Esophagus (tissue), 2 donors: ENCODE data around the gene UPF3A. TPM values are rescaled to one million over a fixed set of nuclear protein-coding genes. Genes with fewer than 3 reads are reported as not detected.
A peak's percentile ranks its signal among the peaks of the same experiment; 100 is the strongest.

Experiments
- H3K27ac ChIP-seq, 2 donors: one replicate each; pipeline ENCODE4 v1.5.1; 2013; ENCODE audit warnings: low read depth in 2 of 2, mild to moderate bottlenecking in 2 of 2, inconsistent platforms in 1 of 2, low read length in 1 of 2, moderate library complexity in 1 of 2
- H3K27me3 ChIP-seq, 2 donors: one replicate each; pipeline ENCODE4 v1.6.1; 2013; ENCODE audit warnings: low read length in 2 of 2, control low read depth in 1 of 2, mild to moderate bottlenecking in 1 of 2; ENCODE audit not compliant: insufficient read depth in 2 of 2, control insufficient read depth in 1 of 2
- H3K36me3 ChIP-seq, 2 donors: one replicate each; pipeline ENCODE4 v1.6.1; 2013; ENCODE audit warnings: low read length in 1 of 2; ENCODE audit not compliant: control insufficient read depth in 2 of 2, insufficient read depth in 2 of 2
- H3K4me1 ChIP-seq, 2 donors: one replicate each; pipeline ENCODE4 v1.6.1; 2013; ENCODE audit warnings: low read length in 1 of 2; ENCODE audit not compliant: control insufficient read depth in 2 of 2, insufficient read depth in 2 of 2
- H3K4me3 ChIP-seq, 2 donors: one replicate each; pipeline ENCODE4 v1.5.1; 2013; ENCODE audit warnings: low read length in 2 of 2, mild to moderate bottlenecking in 2 of 2, low read depth in 1 of 2, moderate library complexity in 1 of 2
- H3K9me3 ChIP-seq, 2 donors: one replicate each; pipeline ENCODE4 v1.6.1; 2013; ENCODE audit warnings: mild to moderate bottlenecking in 2 of 2, low read depth in 1 of 2, low read length in 1 of 2, moderate library complexity in 1 of 2; ENCODE audit not compliant: control insufficient read depth in 2 of 2, insufficient read depth in 1 of 2
- WGBS, 2 donors: extraction: QIAGEN DNeasy Blood & Tissue Kit; methylation state at CpG; one replicate each; pipeline ENCODE4 v1.1.7; 2013; 5-methylcytosine and 5-hydroxymethylcytosine counted together
- polyA plus RNA-seq, 2 donors: library from polyadenylated mRNA; stranded (reverse); fragments of 200-250 nt; gene quantifications; one replicate each; pipeline ENCODE4 v1.2.3, GENCODE V29; 2013
- donor health status: healthy with polysubstance abuse.
- donor health status: Bipolar disorder and iron deficiency.

The UPF3A gene, protein sequence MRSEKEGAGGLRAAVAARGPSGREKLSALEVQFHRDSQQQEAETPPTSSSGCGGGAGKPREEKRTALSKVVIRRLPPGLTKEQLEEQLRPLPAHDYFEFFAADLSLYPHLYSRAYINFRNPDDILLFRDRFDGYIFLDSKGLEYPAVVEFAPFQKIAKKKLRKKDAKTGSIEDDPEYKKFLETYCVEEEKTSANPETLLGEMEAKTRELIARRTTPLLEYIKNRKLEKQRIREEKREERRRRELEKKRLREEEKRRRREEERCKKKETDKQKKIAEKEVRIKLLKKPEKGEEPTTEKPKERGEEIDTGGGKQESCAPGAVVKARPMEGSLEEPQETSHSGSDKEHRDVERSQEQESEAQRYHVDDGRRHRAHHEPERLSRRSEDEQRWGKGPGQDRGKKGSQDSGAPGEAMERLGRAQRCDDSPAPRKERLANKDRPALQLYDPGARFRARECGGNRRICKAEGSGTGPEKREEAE
- polyA plus RNA-seq: 10 to 100 TPM; 32.1 to 43.1 TPM

DNA sequence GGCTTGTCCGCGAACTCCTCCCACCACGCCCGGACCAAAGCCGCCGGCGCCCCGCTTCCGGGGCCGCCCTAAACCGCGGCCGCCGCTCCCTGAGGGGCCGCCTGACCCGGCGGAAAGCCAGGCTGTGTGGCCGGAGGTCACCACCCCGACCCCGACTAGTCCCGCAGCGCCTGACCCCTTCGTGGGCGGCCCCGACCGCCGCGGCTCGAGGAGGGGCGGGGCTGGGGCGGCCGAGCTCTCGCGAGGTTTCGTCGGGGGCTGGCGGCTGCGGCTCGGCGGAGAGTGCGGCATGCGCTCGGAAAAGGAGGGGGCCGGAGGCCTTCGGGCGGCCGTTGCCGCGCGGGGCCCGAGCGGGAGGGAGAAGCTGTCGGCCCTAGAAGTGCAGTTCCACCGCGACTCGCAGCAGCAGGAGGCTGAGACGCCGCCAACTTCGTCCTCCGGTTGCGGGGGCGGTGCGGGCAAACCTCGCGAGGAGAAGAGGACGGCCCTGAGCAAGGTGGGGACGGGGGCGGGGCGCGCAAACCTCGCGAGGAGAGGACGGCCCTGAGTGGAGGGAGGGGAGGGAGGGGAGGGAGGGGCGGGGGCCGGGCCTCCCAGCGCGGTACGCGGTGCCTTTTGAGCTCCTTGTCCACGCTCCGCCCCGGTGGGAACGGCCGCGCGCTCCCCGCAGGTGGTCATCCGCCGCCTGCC is at the start of gene UPF3A:
Gene UPF3A, plus strand, starts transcription at position 251 of the 690 bp plus-strand sequence. Its CDS starts 39 bp downstream, at position 290.
- Histone ChIP-seq H3K36me3 (peaks cover 0 to 2% of the 10 kb centered on the region in 2 donors), H3K27me3 (no peaks in the 10 kb centered on the region), H3K9me3 (no peaks in the 10 kb centered on the region), H3K4me3 (peak within 1 kb of the TSS; percentile 73 to 76), H3K4me1 (no peaks in the 10 kb centered on the region), H3K27ac (peak within 1 kb of the TSS; percentile 92 to 99)
- WGBS, 2 donors: 1% methylated on average over 51 to 87 of the region's 89 CpGs

DNA sequence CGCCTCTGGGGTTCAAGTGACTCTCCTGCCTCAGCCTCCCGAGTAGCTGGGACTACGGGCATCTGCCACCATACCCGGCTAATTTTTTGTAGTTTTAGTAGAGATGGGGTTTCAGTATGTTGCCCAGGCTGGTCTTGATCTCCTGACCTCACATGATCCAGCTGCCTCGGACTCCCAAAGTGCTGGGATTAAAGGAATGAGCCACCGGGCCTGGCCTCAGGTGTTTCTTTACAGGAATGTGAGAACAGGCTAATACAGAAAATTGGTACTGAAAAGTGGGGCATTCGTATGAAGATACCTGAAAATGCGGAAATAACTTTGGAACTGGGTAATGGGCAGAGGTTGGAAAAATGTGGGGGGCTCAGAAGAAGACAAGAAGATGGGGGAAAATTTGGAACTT is 49.5 kb upstream of the UPF3A start:
- H3K27ac ChIP-seq: no peak overlapping the region
- WGBS, 2 donors: 78 to 87% methylated on average over 8 of the region's 8 CpGs
- no peaks in the 10 kb centered on the region for H3K36me3 ChIP-seq
- no peak overlapping the region for H3K4me3 ChIP-seq
- H3K4me1 ChIP-seq: no peaks in the 10 kb centered on the region
- H3K27me3 ChIP-seq: no peaks in the 10 kb centered on the region
- no peaks in the 10 kb centered on the region for H3K9me3 ChIP-seq

DNA sequence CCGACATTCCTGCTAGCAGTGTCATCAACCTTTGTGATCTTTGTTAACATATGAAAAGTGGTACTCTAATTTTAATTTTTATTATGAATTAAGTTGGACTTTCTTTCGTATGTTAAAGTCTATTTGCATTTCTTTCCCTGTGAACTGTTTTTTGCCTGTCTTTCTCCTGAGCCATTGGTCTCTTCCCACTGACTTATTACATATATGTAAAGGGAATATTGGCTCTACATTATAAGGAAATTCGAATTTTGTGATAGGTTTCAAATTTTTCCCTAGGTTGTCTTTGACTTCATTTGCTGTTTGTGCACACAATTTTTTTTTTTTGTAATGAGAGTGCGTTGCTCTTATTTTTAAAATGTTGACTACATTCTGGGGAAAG is 47.1 kb upstream of the UPF3A start:
- Histone ChIP-seq H3K27me3 (no peaks in the 10 kb centered on the region), H3K4me3 (peak overlapping the region; percentile 82 to 95), H3K9me3 (no peaks in the 10 kb centered on the region), H3K4me1 (no peaks in the 10 kb centered on the region), H3K36me3 (peaks cover 3 to 8% of the 10 kb centered on the region in 2 donors), H3K27ac (peak overlapping the region; percentile 85 to 86)
- WGBS, 2 donors: 65 to 69% methylated on average over 4 of the region's 4 CpGs

DNA sequence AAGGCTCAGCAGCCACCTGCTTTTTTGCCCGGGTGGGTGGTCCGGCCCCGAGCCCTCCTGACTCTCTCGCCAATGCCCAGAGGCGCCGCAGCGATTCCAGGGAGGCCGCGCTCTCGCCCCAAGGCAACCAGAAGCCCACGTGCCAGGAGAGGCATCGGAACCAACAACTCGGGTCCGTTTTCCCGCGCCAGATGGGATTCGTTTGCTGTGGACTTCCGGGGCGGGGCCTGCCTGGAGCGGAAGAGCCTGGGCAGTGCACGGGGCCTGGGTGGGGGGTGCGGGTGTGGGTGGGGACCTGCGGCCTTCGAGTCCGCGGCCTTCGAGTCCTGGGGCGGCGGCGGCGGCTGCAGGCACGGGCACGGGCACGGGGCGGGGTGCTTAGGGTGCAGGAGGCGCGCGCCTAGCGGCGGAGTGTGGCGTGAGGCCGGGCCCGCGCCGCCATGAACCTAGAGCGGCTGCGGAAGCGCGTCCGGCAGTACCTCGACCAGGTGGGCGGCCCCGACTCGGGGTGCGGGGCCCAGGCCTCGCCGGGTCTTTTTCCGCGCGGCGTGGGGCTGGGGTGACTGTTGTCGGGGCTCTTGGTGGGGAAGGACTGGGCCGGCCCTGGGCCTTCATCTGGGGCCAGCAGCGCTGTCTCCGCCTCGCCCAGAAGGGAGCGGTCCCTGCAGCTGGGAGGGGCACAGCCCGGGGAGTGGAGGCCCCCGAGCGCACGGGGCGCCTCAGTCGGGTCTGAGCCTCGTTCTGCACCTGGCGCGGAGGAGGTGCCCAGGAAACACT is 46.6 kb upstream of the UPF3A start, which contains the start of gene CDC16:
Gene CDC16, plus strand, starts transcription at position 253 of the 777 bp plus-strand sequence. Its CDS starts 188 bp downstream, at position 441.
- H3K36me3 ChIP-seq: peaks cover 3 to 10% of the 10 kb centered on the region in 2 donors
- no peaks in the 10 kb centered on the region for H3K27me3 ChIP-seq
- no peaks in the 10 kb centered on the region for H3K9me3 ChIP-seq
- peak within 1 kb of the TSS; percentile 82 to 95 for H3K4me3 ChIP-seq
- no peaks in the 10 kb centered on the region for H3K4me1 ChIP-seq
- peak within 1 kb of the TSS; percentile 85 to 86 for H3K27ac ChIP-seq
- WGBS, 2 donors: 1% methylated on average over 60 to 76 of the region's 76 CpGs

DNA sequence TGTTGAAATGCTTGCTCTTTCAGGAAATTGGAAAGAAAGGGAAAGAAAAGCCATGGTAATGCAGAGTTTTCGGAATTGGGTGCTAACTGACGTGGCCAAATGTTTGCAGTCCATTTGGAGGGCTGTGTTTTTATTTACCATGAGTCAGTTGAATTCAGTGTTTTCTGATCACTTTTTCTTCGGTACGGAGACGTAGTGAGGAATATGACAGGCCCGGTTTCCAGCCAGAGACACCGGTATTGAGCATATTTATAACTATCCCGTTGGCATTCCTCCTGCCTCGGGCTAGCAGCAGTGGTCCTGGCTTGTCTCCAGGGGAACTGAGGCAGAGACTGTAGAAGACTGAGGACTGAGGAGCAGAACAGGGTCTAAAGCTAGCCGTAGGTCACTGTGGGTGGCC is 45.7 kb upstream of the UPF3A start:
- peaks cover 3 to 10% of the 10 kb centered on the region in 2 donors for H3K36me3 ChIP-seq
- H3K27ac ChIP-seq: no peak overlapping the region
- no peaks in the 10 kb centered on the region for H3K9me3 ChIP-seq
- H3K4me1 ChIP-seq: no peaks in the 10 kb centered on the region
- H3K27me3 ChIP-seq: no peaks in the 10 kb centered on the region
- H3K4me3 ChIP-seq: peak overlapping the region; percentile 24 to 82
- 11% methylated on average over 10 of the region's 10 CpGs for WGBS, 2 donors

DNA sequence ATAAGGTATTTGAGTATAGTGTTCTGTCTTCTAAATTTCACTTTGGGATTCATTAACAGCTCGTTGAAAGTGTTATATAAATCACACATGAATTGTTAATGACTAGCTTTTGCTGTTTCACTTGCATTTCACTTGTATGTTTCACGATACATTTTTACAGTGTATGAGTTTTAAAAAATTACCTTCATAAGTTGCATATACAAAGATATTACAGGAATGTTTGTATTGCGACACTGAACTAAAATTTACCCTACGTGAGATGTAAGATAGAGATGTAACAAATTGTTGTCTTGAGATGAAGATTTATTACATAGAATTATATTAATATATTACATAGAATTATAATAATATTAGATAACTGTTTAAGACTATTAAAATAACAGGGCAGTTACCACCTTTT is 45.2 kb upstream of the UPF3A start:
- Histone ChIP-seq H3K27ac (no peak overlapping the region), H3K36me3 (peaks cover 5 to 10% of the 10 kb centered on the region in 2 donors), H3K9me3 (no peaks in the 10 kb centered on the region), H3K4me1 (no peaks in the 10 kb centered on the region), H3K4me3 (peak overlapping the region in 1 of 2 donors; percentile 82), H3K27me3 (no peaks in the 10 kb centered on the region)
- WGBS, 2 donors: 65 to 69% methylated on average over 4 of the region's 4 CpGs

DNA sequence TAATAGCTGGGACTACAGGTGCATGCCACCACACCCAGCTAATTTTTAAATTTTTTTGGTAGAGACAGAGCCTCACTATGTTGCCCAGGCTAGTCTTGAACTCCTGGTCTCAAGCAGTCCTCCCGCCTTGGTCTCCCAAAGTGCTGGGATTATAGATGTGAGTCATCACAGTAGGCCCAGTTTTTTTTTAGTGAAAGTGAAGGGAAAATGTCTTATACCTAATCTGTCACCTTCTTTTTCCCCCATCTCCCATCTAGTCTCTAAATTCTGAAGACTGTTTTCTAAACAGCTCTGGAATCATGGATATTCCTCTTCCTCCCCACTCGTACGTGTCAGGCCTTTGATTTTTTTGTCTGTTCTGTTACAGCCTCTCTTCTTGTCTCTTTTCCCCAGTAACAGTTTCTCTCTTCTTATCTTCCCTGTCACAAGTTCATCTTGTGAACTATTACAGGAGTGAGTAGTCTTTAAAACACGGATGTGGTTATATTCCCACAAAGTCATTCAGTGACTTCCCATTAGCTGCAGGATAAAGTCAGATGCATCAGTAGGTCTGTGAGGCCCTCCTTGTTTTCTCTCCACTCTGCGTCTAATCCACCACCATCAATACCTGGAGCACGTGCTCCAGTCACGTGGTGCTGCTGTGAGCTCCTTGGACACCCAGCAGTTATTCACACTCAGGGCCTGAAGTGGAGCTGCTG is 43.8 kb upstream of the UPF3A start:
- 87 to 93% methylated on average over 7 of the region's 7 CpGs for WGBS, 2 donors
- Histone ChIP-seq H3K9me3 (no peaks in the 10 kb centered on the region), H3K4me3 (no peak overlapping the region), H3K27ac (no peak overlapping the region), H3K4me1 (no peaks in the 10 kb centered on the region), H3K27me3 (no peaks in the 10 kb centered on the region), H3K36me3 (peaks cover 8 to 14% of the 10 kb centered on the region in 2 donors)

DNA sequence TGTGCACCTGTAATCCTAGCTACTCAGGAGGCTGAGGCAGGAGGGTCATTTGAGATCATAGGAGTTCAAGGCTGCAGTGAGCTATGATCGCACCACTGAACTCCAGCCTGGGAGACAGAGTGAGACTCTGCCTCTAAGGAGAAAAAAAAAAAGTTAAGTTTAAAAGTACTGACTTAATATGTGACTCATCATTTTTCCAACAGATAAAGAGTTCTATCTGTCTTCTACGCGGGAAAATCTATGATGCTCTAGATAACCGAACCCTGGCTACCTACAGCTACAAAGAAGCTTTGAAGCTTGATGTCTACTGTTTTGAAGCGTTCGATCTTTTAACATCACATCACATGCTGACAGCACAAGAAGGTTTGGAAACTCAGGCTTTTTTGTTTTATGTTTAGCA is 39.5 kb upstream of the UPF3A start:
- Histone ChIP-seq H3K4me3 (no peak overlapping the region), H3K27me3 (no peaks in the 10 kb centered on the region), H3K27ac (no peak overlapping the region), H3K9me3 (no peaks in the 10 kb centered on the region), H3K4me1 (no peaks in the 10 kb centered on the region), H3K36me3 (peaks cover 13 to 24% of the 10 kb centered on the region in 2 donors)
- WGBS, 2 donors: 88 to 93% methylated on average over 6 of the region's 6 CpGs

DNA sequence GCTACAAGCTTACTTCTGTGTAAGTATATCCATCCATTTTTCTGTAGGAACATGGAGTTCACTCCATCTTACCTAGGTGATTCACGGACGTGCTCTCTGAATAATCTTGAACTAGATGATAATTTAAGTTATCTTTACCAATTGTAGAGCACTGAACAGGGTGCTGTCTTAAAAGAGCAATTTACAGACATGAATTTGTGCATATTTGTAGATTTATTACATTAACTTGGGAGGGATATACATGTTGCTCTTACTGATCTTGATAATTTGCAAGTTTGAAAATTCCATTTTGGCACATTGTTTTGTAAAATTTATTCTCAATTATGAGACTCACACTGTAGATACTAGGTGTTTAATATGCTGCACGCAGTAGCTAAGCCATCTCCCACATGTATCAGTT is 37.4 kb upstream of the UPF3A start:
- Histone ChIP-seq H3K27ac (no peak overlapping the region), H3K9me3 (no peaks in the 10 kb centered on the region), H3K4me3 (no peak overlapping the region), H3K27me3 (no peaks in the 10 kb centered on the region), H3K36me3 (peaks cover 11 to 18% of the 10 kb centered on the region in 2 donors), H3K4me1 (no peaks in the 10 kb centered on the region)
- 92 to 93% methylated on average over 3 of the region's 3 CpGs for WGBS, 2 donors
